Measurements from ENCODE around the gene DDX54.
A peak's percentile ranks its signal among the peaks of the same experiment; 100 is the strongest.

Gene DDX54

GRCh38 chr12:113190761-113191160, 5.5 kb upstream of the DDX54 start:
- DNase-seq (ENCODE audit: low spot score): peak; percentile 79

DNA sequence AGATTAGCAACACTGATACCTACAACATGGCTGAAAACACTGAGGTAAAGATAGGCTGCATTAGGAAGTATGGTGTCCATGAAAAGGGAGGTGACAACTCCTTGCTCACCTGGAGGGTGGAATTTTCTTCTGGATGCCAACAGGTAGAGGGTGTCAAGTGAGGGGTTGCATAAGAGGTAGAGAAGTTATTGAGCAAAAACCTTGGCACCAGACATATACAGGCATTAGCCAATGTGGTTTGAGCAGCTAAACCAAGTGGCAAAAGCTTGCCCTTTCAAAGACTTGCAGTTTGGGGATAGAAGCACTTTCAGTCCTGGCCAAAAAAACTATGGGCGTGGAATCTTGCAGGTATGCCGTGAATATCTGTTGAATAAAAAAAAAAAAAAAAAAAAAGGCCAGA, 4.1 kb upstream of the DDX54 start:
- no peak for DNase-seq (ENCODE audit: low spot score)

DNA sequence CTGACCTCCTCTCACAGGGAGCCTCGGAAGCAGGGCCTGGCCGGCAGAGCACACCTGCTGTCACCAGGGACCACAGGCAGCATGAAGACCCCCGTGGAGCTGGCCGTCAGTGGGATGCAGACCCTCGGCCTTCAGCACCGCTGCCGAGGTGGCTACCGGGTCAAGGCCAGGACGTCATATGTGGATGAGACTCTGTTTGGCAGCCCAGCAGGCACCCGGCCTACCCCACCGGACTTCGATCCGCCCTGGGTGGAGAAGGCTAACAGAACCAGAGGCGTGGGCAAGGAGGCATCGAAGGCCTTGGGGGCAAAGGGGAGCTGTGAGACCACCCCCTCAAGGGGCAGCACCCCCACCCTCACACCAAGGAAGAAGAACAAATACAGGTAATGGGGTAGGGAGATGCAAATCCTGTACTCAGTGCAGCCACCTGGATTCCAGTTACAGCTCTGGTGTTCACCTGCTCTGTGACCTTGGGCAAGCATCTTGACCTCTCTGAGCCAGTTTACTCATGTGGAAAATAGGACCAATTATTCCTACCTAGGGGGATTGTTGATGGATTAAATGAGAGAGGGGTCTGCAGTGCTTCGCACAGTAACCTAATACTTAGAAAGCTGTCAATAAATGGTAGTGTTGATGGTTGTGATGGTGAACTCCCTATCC, 1.5 kb upstream of the DDX54 start:
- no peak for DNase-seq (ENCODE audit: low spot score)

DNA sequence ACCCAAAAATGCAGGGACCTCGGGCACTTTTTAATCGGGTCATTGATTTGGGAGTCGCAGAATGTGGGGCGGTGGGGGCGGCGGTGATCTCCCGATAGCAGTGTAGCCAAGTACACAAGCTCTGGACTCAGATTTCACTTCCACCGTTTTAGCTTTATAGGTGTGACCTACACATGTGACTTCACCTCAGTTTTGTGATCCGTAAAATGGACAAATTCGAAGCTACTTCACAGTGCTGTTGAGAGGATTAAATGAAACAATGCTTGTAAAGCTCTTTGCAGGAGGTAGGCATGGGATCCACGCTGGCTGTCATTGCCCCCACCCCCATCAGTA, 721 bp upstream of the DDX54 start:
- DNase-seq (ENCODE audit: low spot score): peak; percentile 65

GRCh38 chr12:113184900-113185179, 438 bp downstream of the DDX54 start:
- peak; percentile 93 for DNase-seq (ENCODE audit: low spot score)

DNA sequence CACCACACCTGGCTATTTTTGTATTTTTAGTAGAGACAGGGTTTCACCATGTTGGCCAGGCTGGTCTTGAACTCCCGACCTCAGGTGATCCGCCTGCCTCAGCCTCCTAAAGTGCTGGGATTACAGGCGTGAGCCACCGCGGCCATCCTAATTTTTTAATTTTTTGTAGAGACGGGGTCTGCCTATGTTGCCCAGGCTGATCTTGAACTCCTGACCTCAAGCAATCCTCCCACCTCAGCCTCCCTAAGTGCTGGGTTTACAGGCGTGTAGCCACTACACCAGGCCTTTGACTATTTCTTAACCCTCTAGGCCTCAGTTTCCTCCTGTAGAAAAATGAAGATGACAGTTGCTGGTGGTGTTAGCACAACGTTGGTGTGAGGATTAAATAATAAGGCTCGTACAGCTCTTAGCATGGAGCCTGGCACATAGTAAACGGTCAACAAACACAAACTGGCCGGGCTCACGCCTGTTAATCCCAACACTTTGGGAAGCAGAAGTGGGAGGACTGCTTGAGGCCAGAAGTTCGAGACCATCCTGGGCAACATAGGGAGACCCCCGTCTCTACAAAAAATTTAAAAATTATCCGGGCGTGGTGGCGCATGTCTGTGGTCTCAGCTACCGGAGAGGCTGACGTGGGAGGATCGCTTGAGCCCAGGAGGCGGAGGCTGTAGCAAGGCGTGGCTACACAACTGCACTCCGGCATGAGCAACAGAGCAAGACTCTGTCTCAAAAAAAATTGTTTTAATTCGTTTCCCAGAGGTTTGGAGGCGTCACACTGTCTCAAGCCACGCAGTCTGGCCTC, 979 bp downstream of the DDX54 start:
- DNase-seq (ENCODE audit: low spot score): no peak

- no peak for DNase-seq (ENCODE audit: low spot score)
These were observed 2.2 kb downstream of the DDX54 start for GRCh38 chr12:113183030-113183589.

GRCh38 chr12:113181975-113182374, 3.3 kb downstream of the DDX54 start:
- DNase-seq (ENCODE audit: low spot score): no peak

- DNase-seq (ENCODE audit: low spot score): no peak
These were observed 4.9 kb downstream of the DDX54 start for GRCh38 chr12:113180333-113180732.

DNA sequence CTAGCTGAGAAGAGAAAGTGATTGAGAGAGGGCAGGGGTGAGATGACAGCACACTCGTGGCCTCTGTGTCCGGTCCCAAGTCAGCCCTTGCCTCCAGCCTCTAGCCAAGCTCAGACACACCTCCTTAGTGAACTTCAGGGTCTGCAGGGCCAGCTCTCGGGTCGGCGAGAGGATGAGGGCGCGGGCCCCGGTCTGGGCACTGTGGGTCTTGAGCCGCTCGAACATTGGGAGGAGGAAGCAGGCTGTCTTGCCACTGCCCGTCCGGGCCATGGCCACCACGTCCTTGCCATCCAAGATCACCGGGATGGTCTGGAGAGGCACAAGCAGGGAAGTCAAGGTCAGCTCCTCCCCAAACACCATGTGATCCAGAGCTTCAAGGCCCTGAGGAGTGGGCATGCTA, 6.3 kb downstream of the DDX54 start:
- DNase-seq (ENCODE audit: low spot score): no peak

- DNase-seq (ENCODE audit: low spot score): peak; percentile 52
These were observed 10.6 kb downstream of the DDX54 start for GRCh38 chr12:113174461-113175384.

- DNase-seq (ENCODE audit: low spot score): no peak
These were observed 12.1 kb downstream of the DDX54 start for GRCh38 chr12:113173081-113173698.

GRCh38 chr12:113172185-113172584, 13.1 kb downstream of the DDX54 start:
- DNase-seq (ENCODE audit: low spot score): no peak

DNA sequence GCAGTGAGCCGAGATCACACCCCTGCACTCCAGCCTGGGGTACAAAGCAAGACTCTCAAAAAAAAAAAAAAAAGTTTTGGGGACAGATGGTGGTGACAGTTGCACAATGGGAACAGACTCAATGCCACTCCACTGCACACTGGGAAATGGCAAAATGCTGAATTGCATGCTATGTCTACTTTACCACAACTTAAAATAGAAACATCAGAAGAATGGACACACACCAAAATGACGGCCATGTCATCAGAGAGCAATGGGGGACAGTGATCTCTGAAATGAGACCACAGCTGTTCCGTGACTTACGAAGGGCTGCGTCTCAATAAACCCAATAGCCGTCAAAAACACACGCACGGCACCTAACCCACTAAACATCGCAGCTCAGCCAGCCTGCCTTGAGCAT, 13.7 kb downstream of the DDX54 start:
- DNase-seq (ENCODE audit: low spot score): no peak

DNA sequence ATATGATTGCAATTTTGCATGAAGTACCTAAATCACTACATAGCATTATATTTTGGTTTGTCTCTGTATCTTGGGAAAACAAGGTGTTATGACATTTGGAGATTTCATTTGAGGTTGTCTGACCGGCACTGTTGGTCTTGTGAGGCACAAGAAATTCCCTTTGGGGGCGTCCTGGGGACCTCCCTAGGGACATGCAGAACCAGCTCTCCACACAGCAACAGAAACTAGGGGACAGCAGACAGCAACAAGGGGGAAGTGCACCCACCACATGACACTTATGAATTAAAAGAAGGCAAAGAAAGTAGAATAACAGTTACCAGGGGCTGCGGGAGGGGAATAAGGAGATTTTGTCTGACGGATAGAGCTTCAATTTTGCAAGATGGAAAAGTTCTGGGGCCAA, 14.4 kb downstream of the DDX54 start:
- no peak for DNase-seq (ENCODE audit: low spot score)

GRCh38 chr12:113170457-113170856, 14.8 kb downstream of the DDX54 start:
- DNase-seq (ENCODE audit: low spot score): no peak

- DNase-seq (ENCODE audit: low spot score): no peak
These were observed 15.6 kb downstream of the DDX54 start for GRCh38 chr12:113169697-113170096.

GRCh38 chr12:113167868-113168267, 17.4 kb downstream of the DDX54 start:
- no peak for DNase-seq (ENCODE audit: low spot score)

DNA sequence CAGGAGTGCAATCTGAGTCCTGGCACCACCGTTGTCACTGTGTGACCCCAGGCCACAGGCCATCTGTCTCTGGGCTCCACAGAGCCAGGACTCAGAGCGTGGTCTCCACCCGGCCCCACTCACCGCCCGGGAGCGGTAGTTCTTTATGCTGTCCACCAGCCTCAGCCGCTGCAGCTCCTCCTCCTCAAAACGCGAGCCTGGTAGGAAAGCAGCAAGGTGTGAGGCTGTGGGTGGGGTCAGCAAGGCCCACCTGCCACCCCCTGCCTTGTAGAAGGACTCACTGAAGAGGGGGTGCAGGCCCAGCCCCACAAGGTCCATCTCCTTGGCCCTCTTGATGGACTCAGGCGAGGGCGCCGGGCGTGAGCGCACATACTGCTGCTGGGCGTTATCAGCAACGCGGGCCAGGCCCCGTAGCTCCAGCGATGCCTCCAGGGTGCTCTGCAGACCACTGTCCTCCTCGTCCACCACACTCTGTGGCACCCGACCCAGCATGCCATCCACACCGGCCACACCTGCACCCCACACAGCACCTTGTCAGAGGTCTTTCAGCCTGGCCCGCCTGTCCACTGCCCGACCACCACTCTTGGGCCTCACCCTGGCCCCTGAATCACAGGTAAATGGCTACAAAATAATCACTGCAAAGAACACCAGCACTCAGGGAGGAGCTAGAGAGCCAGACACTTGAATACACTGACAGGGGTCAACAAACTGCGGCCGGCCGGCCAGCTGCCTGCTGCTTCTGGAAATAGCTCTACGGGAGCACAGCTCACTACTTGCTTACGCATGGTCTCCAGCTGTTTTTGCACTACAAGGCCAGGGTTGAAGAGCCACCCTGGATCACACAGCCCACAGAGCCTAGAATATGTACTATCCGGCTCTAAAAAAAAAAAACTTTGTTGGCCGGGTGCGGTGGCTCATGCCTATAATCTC, 19.5 kb downstream of the DDX54 start:
- DNase-seq (ENCODE audit: low spot score): no peak

DNA sequence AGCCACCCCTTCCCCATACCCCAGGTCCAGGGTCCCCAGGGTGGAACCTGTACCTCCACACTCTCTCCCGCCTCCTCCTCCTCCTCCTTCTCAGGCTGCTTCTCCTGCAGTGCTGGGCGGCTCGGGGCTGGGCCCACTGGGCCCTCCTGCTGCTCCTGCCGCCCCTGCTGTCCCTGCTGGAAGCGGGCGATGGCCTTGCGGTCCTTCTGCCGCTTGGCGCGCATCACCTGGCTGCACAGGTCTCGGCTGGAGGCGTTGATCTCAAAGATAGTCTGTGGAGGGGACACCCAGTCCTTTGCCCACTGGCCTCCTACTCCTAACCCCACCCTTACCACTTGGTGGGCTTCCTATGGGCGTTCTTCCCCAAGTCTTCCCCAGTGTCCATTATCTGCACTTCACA, 21.3 kb downstream of the DDX54 start:
- DNase-seq (ENCODE audit: low spot score): no peak

GRCh38 chr12:113163030-113163360, 22.3 kb downstream of the DDX54 start:
- DNase-seq (ENCODE audit: low spot score): no peak

Measured in RKO (cell line).